ENCODE results near the gene ZNF486.
A peak's percentile ranks its signal among the peaks of the same experiment; 100 is the strongest.
"Not testable (repeated sequence)": the region's sequence is repeated elsewhere in the genome, so short reads cannot be mapped to it uniquely, and the experiment has no call there.

ZNF486 gene

GRCh38 chr19:20233105-20233504, 66.1 kb downstream of the ZNF486 start:
- no peak for DNase-seq (ENCODE audit: low read depth in 2 of 2)

- no peak for DNase-seq (ENCODE audit: low read depth in 2 of 2)
Observed at GRCh38 chr19:20235156-20235555, 68.1 kb downstream of the ZNF486 start.

- DNase-seq (ENCODE audit: low read depth in 2 of 2) = peak; percentile 83 to 87
Observed at GRCh38 chr19:20237773-20238623, 71.0 kb downstream of the ZNF486 start.

GRCh38 chr19:20243629-20244028, 76.6 kb downstream of the ZNF486 start:
- DNase-seq (ENCODE audit: low read depth in 2 of 2) = no peak

DNA sequence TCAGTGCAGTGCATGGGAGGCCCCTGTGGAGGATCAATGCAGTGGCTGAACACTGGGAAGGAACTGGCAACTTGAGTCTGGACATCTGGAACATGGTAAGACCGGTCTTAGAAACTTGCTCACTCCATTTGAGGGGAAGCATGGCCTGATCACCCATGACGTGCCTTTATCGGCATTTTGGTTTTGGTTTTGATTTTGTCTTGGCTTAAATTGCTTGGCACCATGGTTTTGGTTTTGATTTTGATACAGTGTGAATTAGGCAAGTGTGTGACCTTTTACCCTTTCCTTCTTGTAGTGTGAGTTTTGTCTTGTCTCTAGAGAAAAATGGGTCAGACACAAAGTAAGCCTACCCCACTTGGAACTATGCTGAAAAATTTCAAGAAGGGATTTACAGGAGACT, 77.3 kb downstream of the ZNF486 start:
- no peak for DNase-seq (ENCODE audit: low read depth in 2 of 2)

DNA sequence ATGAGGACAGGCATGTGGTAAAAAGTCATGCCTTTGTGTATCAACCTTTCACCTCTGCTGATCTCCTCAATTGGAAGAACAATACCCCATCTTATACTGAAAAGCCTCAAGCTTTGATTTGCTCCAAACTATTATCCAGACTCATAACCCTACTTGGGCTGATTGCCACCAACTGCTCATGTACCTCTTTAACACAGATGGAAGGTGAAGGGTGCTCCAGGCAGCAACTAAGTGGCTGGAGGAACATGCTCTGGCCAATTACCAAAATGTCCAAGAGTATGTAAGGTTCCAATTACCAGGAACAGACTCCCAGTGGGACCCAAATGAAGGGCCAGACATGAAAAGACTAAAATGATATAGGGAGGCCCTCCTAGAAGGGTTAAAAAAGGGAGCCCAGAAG, 78.3 kb downstream of the ZNF486 start:
- DNase-seq (ENCODE audit: low read depth in 2 of 2) = no peak

DNA sequence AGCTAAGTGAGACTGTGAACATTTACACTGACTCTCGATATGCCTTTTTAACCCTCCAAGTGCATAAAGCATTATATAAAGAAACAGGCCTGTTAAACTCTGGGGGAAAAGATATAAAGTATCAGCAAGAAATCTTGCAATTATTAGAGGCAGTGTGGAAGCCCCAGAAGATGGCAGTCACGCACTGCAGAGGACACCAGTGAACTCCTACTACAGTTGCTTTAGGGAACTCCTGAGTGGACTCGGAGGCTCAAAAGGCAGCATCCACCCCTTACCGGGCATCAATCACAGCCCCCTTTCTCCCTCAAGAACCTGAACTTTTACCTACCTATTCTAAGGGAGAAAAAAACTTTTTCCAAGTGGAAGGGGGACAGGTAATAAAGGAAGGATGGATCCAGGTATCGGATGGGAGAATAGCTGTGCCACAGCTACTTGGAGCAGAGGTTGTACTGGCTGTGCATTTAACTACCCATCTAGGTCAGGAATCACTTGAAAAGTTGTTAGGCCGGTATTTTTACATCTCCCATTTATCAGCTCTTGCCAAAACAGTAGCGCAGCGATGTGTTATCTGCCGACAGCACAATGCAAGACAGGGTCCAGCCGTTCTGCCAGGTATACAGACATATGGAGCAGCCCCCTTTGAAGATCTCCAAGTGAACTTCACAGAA, 80.1 kb downstream of the ZNF486 start:
- peak in 1 of 2 donors; percentile 7 for DNase-seq (ENCODE audit: low read depth in 2 of 2)

- DNase-seq (ENCODE audit: low read depth in 2 of 2) = not testable (repeated sequence)
Observed at GRCh38 chr19:20248258-20248657, 81.2 kb downstream of the ZNF486 start.

Data from stimulated activated CD4-positive, alpha-beta T cell treated with anti-CD3 and anti-CD28 coated beads, Interleukin-15, amount 100 ng/mL, for 48 hours (primary cell).